NCI-H774 (cell line): ENCODE data around the gene HNF1B.

Source experiments
- DNase-seq: peaks from one replicate; lab custom pipeline; 2025; lab: John Stamatoyannopoulos, UW

HNF1B gene

DNA sequence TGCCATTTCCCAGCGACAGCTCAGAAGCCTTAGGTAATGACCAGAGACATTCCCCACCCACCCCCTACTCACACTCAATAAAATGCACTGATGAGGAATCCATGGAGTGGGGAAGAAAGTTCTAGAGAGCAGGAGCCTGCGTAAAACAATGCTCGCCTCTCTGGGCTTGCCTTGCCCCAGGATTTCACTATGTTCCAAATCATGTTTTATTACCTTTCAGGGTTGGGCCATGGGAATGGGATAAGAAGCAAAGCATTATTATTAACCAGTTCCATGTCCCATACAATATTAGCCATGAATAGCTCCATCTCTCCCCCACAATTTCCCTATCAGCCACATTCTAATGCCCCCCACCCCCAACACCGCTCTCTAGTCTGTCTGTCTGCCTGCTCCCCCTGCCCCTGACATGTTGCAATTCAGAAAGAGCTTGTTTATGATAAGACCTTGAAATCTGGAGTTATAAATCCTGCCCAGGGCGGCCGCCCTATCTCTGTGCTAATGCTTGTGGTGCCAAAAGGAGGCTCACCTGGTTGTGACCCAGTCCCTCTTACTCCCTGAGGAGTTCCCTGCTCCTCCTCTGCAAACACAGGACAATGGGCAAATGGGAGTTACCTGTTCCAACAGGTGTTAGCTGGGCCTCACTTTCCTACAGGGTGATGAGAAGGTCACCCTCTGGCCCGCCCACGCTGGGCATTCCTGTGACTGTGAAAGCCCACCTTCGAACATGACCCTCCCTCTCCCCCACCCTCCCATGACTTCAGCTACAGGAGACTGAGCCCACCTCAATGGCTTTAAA lies 73.6 kb downstream of the HNF1B start:
- DNase-seq: peak; percentile 40

DNA sequence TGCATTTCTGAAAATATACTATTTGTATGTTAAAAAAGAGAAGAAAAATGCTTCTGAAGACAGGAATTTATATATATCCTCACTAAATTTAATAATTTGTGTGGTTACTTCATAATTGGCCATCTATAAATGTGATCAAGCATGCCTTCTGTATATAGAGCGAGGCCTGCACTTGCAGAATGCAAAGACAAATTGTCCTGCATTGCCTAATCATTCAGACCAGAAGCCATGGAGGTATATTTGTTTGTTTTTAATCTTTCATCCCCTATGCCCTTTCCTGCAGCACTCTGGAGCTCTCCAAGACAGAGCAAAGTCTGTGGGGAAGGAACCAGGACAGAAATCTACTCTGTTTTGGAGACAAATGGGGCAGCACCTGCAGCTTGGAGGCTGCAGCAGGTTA lies 77.8 kb downstream of the HNF1B start:
- DNase-seq: no peak

DNA sequence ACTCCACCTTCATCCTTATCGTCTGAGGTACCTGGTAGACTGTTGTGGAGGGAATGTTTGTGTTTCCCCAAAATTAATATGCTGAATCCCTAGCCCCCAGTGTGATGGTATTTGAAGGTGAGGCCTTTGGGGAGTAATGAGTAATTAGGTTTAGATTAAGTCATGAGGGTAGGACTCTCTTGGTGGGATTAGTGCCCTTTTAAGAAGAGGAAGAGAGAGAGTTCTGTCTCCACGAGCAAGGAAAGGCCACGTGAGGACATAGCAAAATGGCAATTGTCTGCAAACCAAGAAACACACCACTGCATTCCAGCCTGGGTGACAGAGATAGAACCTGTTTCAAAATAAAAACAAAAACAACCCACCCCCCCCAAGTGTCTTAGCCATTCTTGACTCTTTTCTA lies 80.6 kb downstream of the HNF1B start:
- DNase-seq: no peak

DNA sequence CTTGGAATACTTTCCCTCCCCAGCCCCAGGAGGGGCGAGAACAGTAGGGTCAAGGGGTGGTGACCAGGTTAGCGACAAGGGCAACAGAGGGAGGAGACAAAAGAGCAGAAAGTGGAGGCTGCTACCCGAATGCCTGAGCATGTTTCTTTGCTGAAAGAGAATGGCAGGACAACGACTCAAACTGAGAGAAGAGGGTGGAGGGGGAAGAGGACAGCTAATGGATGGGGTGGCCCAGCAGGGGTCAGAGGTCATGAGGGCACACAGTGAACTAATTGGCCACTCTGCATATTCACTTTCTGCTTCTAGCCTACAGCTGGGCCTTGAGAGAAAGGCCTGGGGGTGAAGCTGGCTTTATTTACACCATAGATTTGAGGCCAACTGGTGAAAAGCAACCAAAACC lies 82.5 kb downstream of the HNF1B start:
- DNase-seq: no peak

DNA sequence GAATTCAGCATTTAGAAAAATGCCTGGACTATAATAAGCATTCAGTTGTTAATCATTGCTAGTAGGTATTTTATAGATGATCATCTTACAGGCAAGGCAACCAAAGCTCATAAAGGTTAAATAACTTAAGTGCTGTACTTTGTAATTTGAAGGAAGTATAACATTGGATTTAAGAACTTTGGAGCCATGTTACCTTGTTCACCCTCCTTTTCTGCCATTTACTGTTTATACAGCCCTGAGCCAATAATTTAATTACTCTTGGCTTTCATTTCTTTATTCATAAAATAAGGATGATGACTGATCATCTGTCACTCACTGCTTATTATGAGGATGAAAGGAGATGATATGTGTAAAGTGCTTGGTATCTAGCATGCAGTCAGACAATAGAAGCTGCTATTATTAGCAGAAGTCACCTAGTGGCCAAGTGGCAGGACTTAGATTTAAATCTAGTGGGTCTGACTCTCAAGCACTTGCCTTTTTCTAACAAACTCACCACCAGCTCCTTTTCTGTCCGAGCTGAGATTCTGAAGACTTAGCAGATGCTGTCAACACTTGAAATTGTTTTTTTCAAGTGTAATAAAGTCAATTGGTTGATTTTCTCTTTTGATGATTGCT lies 83.4 kb downstream of the HNF1B start:
- DNase-seq: no peak

DNA sequence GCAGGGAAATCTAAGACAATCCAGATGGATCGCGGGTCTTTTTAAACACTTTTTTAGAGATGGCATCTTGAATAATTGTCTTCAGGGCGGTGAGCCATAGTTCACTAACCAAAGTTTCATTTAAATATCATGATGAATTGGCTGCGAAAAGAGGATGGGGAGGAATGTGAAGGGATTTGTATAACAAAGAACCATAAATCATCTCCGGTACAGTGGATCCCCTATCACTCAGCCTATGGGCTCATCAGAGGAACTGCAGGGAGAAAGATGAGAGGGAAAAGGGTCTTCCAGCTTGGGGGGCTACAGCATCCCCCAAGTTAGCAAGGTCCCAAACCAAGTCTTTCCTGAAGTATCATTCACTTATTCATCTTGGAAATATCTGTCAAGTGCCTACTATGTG lies 84.9 kb downstream of the HNF1B start:
- DNase-seq: no peak

DNA sequence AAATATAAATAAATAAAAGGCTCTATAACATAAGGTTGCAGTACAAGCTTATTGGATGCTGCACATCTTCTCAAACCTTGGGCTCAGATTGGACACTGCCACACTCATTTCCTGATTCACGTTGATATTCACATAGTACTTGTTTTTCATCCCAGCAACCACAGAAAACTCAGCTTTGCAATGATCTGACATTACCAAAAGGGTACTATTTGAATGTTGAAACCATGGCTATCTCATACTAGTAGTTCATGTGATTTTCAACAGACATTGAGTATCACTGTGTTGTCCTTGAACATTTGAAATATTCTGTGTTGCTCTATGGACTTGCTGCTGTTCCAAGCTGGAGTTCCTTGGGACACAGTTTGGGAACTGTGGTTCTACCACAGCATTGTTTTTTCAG lies 87.7 kb downstream of the HNF1B start:
- DNase-seq: no peak

DNA sequence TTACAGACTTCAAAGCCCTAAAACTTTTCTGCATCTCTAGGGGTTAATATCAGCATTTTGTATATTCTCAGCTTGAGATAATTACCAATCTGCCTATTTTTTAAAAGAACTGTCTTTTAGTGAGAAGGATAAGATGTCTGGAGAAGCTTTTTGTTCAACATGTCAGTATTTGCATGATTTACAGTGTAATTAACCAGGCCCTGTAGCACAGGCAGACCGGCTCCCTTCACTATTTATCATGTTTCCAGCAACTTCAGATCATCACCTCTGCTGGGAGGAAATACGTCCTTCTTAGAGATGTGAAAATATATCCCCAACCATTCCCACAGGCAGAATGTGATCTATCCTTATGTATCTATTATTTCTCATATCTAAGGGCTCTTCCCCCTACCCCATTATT lies 93.0 kb downstream of the HNF1B start:
- no peak for DNase-seq

DNA sequence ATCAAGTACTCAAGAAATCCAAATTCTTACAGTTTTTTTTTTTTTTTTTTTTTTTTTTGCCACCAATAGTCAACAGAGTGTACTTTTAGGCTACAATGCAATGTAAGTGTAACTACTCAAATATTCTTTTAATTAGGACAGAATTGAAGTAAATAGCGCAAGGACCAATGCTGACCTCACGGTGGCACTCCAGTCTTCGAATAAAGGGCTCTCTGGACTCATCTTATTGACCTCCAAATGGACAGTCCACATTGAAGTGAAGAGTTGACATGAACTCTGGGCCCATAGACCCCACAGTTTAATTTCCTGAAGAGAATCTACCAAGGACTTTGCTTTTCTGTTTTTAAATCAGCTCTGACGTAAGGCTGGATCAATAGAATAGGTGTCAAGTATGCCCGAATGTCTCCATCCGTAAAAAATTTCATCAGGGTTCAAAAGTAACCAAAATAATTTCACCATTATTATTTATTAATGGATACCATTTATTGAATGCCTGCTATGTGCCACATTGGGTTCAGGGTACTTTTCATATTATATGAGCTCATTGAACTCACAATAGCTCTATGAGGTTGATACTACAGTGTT lies 94.3 kb downstream of the HNF1B start:
- peak; percentile 33 for DNase-seq

DNA sequence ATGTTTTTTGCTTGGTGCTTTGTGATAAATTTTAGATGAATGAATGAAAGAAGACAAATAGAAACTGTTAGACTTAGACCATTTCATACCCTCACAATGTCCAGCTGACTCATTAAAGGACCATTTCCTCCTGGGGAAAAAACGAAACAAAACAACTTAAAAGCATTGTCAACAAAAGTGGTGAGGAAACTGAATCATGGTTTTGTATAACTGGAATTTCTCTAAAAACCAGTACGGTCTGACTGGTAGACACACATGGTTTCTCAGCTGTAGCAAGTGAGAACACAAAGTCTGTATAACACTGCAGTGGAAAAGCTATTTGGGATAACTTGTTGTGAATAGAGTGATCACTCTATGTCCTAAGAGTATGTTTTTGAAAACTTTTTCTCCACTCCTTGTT lies 96.3 kb downstream of the HNF1B start:
- DNase-seq: no peak

DNA sequence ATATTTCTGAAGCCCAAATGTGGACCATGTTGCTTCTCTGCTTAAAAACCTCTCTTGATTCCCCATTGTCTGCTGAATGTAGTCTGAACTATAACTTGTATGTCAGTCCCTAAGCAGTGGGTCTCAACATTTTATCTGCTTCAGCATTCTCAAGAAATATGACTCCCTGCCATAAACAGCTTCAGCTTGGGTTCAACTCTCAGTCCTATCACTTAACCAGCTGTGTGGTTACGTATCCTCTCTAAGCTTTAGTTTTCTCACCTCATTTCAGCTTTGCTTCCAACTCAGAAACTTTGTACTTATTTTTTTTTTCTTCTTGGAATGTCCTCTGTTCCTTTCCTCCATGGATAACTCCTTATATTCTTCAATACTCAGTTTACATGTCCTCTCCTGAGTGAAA lies 97.0 kb downstream of the HNF1B start:
- no peak for DNase-seq

DNA sequence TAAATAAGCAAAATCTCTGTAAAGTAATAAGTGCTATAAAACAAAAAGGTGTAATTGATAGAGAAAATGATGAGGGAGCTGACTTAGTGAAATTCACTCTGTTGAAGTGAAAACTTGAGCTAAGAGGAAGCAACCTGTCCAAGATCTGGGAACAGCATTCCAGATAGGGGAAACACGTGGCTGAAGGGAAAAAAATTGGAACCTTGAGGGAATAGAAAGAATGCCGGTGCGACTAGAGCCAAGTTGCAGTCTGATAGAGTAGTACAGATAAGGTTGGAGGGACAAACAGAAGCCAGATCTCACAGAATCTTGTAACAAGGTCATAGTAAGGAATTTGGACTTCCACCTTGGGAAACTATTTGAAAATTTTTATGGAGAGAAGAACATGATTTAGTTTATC lies 101.0 kb downstream of the HNF1B start:
- DNase-seq: no peak

DNA sequence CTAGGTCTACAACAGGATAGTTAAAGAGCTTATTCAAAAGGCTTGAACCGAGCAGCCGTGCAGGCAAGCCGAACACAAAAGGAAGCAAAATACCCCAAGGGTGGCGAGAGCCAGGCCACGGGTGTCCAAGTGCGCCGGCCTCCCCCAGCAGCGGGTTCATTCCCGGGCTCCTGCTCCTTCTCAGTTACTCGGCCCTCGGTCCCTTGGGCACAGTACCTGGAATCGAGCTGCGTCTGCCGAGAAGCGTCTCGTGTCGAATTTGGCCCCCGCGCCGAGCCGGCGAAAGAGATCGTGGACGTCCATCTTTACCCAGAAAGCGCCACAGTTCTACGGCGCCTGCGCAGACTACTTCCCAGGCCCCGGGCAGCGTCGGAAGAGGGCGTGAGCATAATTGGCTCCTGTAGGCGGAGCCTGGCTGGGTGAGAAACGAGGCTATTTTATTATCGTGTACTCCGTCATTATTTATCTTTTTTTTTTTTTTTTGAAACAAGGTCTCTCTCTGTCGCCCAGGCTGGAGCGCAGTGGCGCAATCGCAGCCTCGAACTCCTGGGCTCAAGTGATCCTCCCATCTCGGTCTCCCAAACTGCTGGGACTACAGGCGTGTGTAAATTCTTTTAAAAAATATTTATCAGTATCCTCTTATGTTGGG lies 101.6 kb downstream of the HNF1B start, which contains the start of gene DDX52:
TSS of gene DDX52 (minus strand) at position 329 of the 649 bp plus-strand sequence. CDS start at position 303, 26 bp downstream.
- DNase-seq: peak; percentile 97

DNA sequence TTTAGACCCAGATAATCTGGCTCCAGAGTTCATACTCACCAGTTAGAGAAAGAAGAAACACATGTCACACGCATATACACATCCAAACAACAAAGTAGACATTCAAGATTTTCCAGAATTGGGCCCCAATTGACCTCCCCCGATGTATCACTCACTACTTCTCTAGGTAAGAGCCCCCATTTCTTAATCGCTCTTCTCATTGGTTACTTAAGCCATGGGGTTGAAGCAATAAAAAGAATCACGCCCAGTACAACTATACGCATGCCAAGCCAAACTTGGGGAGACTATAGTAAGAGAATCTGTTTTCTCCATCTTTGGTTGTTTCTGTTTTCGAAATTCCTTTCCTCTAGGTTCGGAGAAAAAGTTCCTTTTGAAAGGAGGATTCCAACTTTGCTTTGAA lies 102.2 kb downstream of the HNF1B start:
- no peak for DNase-seq

DNA sequence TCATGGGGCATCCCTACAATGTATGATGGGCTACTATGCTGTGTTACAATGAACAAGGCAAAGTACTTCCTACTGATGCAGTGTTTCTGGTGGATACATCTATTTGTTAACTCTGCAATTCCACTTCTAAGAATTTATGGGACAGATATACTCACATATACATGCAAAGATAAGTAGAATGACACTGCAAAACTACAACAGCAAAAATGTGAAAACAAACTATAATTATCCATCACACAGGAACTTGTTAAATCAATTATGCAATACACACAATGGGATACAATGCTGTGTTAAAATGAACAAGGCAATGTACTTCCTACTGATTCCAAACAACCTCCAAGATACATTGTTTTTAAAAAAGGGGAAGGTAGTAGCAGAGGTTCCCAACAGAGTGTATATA lies 104.8 kb downstream of the HNF1B start:
- no peak for DNase-seq

DNA sequence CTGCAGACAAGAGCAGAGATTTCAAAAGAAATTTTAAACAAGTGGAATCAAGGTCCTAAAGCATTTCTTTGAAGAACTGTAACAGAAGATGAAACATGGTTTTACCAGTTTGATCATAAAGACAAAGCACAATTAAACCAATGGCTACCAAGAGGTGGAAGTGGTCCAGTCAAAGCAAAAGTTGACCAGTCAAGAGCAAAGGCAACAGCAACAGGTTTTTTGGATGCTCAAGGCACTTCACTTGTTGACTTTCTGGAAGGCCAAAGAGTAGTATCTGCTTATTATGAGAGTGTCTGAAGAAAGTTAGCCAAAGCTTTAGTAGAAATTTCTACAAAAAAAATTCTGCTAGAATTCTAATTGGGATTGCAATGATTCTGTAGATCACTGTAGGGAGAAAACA lies 106.9 kb downstream of the HNF1B start:
- DNase-seq: no peak
